Thymus (tissue), 11 donors: ENCODE data around the gene SCGB2B2. TPM values are rescaled to one million over a fixed set of nuclear protein-coding genes. Genes with fewer than 3 reads are reported as not detected.
A peak's percentile ranks its signal among the peaks of the same experiment; 100 is the strongest.
"Not testable (repeated sequence)": the region's sequence is repeated elsewhere in the genome, so short reads cannot be mapped to it uniquely, and the experiment has no call there.

Experiments used
- DNase-seq, 9 donors: peaks; one replicate each; pipeline ENCODE4 v3.0.0-alpha.2; 2013; ENCODE audit warnings: low spot score in 9 of 9, low read depth in 6 of 9, missing footprints in 1 of 9
- H3K27ac ChIP-seq, 2 donors: one replicate each; pipeline ENCODE4 v1.5.1; 2013; ENCODE audit warnings: control low read depth in 1 of 2, low read depth in 1 of 2, low read length in 1 of 2, mild to moderate bottlenecking in 1 of 2, moderate library complexity in 1 of 2
- H3K27me3 ChIP-seq, 2 donors: one replicate each; pipeline ENCODE4 v1.5.1; 2013; ENCODE audit warnings: low read length in 1 of 2; ENCODE audit not compliant: control insufficient read depth in 2 of 2, insufficient read depth in 1 of 2
- H3K36me3 ChIP-seq, 2 donors: one replicate each; pipeline ENCODE4 v1.5.1; 2013; ENCODE audit warnings: low read length in 1 of 2, mild to moderate bottlenecking in 1 of 2, moderate library complexity in 1 of 2; ENCODE audit not compliant: control insufficient read depth in 2 of 2, insufficient read depth in 2 of 2
- H3K4me1 ChIP-seq, 2 donors: one replicate each; pipeline ENCODE4 v1.5.1; 2013; ENCODE audit warnings: low read length in 2 of 2; ENCODE audit not compliant: control insufficient read depth in 2 of 2, insufficient read depth in 2 of 2
- H3K4me3 ChIP-seq, 2 donors: one replicate each; pipeline ENCODE4 v1.5.1; 2013; ENCODE audit warnings: low read length in 2 of 2, control low read depth in 1 of 2, mild to moderate bottlenecking in 1 of 2
- H3K9me3 ChIP-seq, 2 donors: one replicate each; pipeline ENCODE4 v1.5.1; 2013; ENCODE audit warnings: low read length in 1 of 2, mild to moderate bottlenecking in 1 of 2; ENCODE audit not compliant: control insufficient read depth in 2 of 2, insufficient read depth in 1 of 2
- WGBS: extraction: QIAGEN DNeasy Blood & Tissue Kit; methylation state at CpG from one replicate; pipeline ENCODE4 v1.1.7; 2013; 5-methylcytosine and 5-hydroxymethylcytosine counted together
- polyA plus RNA-seq: library from polyadenylated mRNA; stranded (reverse); fragments of 200-250 nt; gene quantifications from one replicate; pipeline ENCODE4 v1.2.3, GENCODE V29; 2013
- total RNA-seq: library from RNA; stranded (reverse); fragments of 120-200 nt; gene quantifications from one replicate; pipeline ENCODE4 v1.2.4, GENCODE V29; 2013
- donor health status: healthy.

The SCGB2B2 gene
- total and polyA plus RNA-seq, 2 donors = 0.05 to 0.14 TPM

DNA sequence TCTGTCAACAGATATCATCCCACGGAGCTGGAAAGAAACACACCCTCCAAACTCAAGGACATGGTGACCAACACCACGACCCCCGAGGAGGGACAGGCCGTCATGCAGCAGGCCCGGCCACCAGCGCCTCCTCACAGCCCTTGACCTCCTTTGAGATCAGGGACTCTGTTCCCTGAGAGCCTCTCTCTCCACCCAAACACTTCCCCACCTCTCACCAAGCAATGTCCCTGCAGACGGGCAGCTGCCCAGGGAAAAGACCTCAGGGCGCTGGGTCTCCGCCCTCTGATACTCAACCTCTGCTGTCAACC lies 10.0 kb downstream of the SCGB2B2 start:
- Histone ChIP-seq H3K4me3 (no peak overlapping the region), H3K36me3 (no peaks in the 10 kb centered on the region), H3K27me3 (no peaks in the 10 kb centered on the region), H3K4me1 (no peaks in the 10 kb centered on the region), H3K9me3 (no peaks in the 10 kb centered on the region), H3K27ac (no peak overlapping the region)
- 96% methylated on average over 9 of the region's 9 CpGs for WGBS
- no peak for DNase-seq

GRCh38 chr19:34666200-34666957 lies 10.6 kb downstream of the SCGB2B2 start:
- Histone ChIP-seq H3K36me3 (no peaks in the 10 kb centered on the region), H3K9me3 (no peaks in the 10 kb centered on the region), H3K27ac (no peak overlapping the region), H3K4me3 (no peak overlapping the region), H3K4me1 (no peaks in the 10 kb centered on the region), H3K27me3 (no peaks in the 10 kb centered on the region)
- no peak for DNase-seq
- WGBS = 95% methylated on average over 25 of the region's 25 CpGs

DNA sequence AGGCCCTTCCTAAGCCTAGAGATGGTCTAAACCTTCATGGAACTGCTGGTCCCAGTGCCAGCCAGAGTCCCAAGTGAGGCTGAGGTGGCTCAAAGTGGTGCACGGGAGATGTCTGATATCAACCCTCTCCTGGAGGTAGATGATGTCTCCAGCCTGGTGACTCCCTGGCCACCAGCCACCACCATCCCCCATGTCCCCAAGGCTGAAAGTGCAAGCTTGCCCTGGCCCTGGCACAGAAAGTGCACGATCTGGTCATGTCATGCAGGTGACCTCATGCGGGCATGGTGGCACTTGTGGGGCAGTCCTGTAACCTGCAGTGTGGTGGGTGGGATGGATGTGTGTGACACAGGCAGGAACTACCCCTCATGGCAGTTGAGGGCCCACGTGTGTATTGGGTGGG lies 11.7 kb downstream of the SCGB2B2 start:
- not testable (repeated sequence) for H3K4me3 ChIP-seq, H3K27ac ChIP-seq, H3K9me3 ChIP-seq, DNase-seq, H3K27me3 ChIP-seq, H3K36me3 ChIP-seq, H3K4me1 ChIP-seq
- 94% methylated on average over 4 of the region's 4 CpGs for WGBS

GRCh38 chr19:34664870-34665269 lies 12.1 kb downstream of the SCGB2B2 start:
- no peaks in the 10 kb centered on the region for H3K4me1 ChIP-seq
- H3K9me3 ChIP-seq = no peaks in the 10 kb centered on the region
- no peak for DNase-seq
- no peak overlapping the region for H3K27ac ChIP-seq
- no peaks in the 10 kb centered on the region for H3K27me3 ChIP-seq
- H3K36me3 ChIP-seq = no peaks in the 10 kb centered on the region
- no peak overlapping the region for H3K4me3 ChIP-seq
- 95% methylated on average over 6 of the region's 6 CpGs for WGBS

GRCh38 chr19:34664168-34664567 lies 12.8 kb downstream of the SCGB2B2 start:
- DNase-seq = no peak
- 93% methylated on average over 3 of the region's 3 CpGs for WGBS
- H3K4me1 ChIP-seq = no peaks in the 10 kb centered on the region
- H3K27ac ChIP-seq = no peak overlapping the region
- H3K27me3 ChIP-seq = no peaks in the 10 kb centered on the region
- H3K36me3 ChIP-seq = no peaks in the 10 kb centered on the region
- no peak overlapping the region for H3K4me3 ChIP-seq
- H3K9me3 ChIP-seq = no peaks in the 10 kb centered on the region

- H3K9me3 ChIP-seq = no peaks in the 10 kb centered on the region
Measured at GRCh38 chr19:34662919-34663318, 14.0 kb downstream of the SCGB2B2 start.

DNA sequence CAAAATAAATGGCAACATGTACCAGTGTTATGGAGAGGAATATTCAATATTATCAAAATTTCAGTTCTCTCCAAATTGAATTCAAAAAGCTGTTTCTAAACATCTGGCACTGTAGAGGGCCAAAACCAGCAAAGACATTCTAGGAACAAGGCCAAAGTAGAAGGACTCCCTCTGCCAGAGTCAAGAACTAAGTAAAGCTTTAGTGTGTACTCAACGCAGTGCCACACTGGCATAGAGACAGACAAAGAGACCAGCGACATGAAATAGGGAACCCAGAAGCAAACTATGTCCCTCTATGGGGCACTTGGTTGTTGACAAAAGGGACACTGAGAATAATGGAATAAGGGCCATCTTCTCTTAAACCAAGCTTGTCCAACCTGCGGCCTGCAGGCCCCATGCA lies 15.6 kb downstream of the SCGB2B2 start:
- Histone ChIP-seq H3K9me3 (no peaks in the 10 kb centered on the region), H3K4me1 (no peaks in the 10 kb centered on the region), H3K27me3 (no peaks in the 10 kb centered on the region), H3K27ac (no peak overlapping the region), H3K36me3 (no peaks in the 10 kb centered on the region), H3K4me3 (no peak overlapping the region)
- no peak for DNase-seq
- 96% methylated on average over 3 of the region's 3 CpGs for WGBS

More at GRCh38 chr19:34662919-34663318, 14.0 kb downstream of the SCGB2B2 start:
- 44% methylated on average over 5 of the region's 5 CpGs for WGBS
- Histone ChIP-seq H3K4me3 (no peak overlapping the region), H3K27ac (no peak overlapping the region), H3K36me3 (no peaks in the 10 kb centered on the region), H3K27me3 (no peaks in the 10 kb centered on the region), H3K4me1 (no peaks in the 10 kb centered on the region)
- peak in 8 of 9 donors; percentile 10 to 69 (median 36) for DNase-seq

GRCh38 chr19:34655651-34656050 lies 21.3 kb downstream of the SCGB2B2 start:
- Histone ChIP-seq H3K4me1 (no peaks in the 10 kb centered on the region), H3K9me3 (no peaks in the 10 kb centered on the region), H3K4me3 (no peak overlapping the region), H3K27me3 (no peaks in the 10 kb centered on the region), H3K36me3 (no peaks in the 10 kb centered on the region), H3K27ac (no peak overlapping the region)
- no peak for DNase-seq
- WGBS = 72% methylated on average over 2 of the region's 2 CpGs

DNA sequence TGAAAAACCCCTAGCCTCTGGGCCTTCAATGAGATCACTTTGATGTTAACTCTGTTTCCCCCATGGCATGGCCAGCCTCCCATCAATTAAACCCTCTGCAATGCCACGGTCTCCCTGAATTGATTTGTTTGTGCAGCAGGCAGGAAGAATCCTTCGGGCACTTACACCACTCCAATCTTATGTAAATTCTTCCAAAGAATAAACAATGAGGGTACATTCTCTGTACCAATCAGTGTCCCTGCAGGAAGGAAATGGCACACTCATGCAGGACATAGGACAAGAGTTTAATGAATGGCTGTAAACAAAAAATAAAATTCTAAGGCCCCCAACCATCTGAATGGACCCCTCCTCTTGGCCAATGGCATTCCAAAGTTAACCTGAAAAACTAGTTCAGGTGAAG lies 22.2 kb downstream of the SCGB2B2 start:
- Histone ChIP-seq H3K27me3 (no peaks in the 10 kb centered on the region), H3K36me3 (no peaks in the 10 kb centered on the region), H3K4me3 (no peak overlapping the region), H3K4me1 (no peaks in the 10 kb centered on the region), H3K9me3 (no peaks in the 10 kb centered on the region), H3K27ac (no peak overlapping the region)
- no peak for DNase-seq
- WGBS = 78% methylated on average over 2 of the region's 2 CpGs
